Large intestine (tissue), 3 donors: ENCODE data around the gene FZD10. TPM values are rescaled to one million over a fixed set of nuclear protein-coding genes. Genes with fewer than 3 reads are reported as not detected.

Experiments
- DNase-seq, 2 donors: peaks; one replicate each; pipeline versions ENCODE4 v3.0.0 to v3.0.0-alpha.2; 2013
- H3K27ac ChIP-seq: one replicate; pipeline ENCODE4 v1.5.1; 2013; ENCODE audit warnings: low read length
- H3K27me3 ChIP-seq: 2 replicates; pipeline ENCODE4 v1.6.1; 2013; ENCODE audit warnings: low read length; ENCODE audit not compliant: control insufficient read depth, insufficient read depth
- H3K36me3 ChIP-seq: 2 replicates; pipeline ENCODE4 v1.6.1; 2013; ENCODE audit warnings: low read length; ENCODE audit not compliant: control insufficient read depth, insufficient read depth
- H3K4me1 ChIP-seq: one replicate; pipeline ENCODE4 v1.6.1; 2013; ENCODE audit warnings: low read length; ENCODE audit not compliant: control insufficient read depth, insufficient read depth
- H3K4me3 ChIP-seq: one replicate; pipeline ENCODE4 v1.5.1; 2013; ENCODE audit warnings: low read length
- H3K9me3 ChIP-seq: one replicate; pipeline ENCODE4 v1.6.1; 2013; ENCODE audit warnings: mild to moderate bottlenecking, low read depth, low read length, moderate library complexity; ENCODE audit not compliant: control insufficient read depth
- WGBS: methylation state at CpG from one replicate; pipeline ENCODE4 v1.1.5; 2013; ENCODE audit warnings: low lambda C conversion rate; ENCODE audit not compliant: insufficient coverage; 5-methylcytosine and 5-hydroxymethylcytosine counted together
- polyA plus RNA-seq: library from polyadenylated mRNA; unstranded; fragments of 120-200 nt; gene quantifications from one replicate; pipeline ENCODE4 v1.2.1, GENCODE V29; 2013

FZD10 gene
- polyA plus RNA-seq, 1 donor: 1.2 TPM

GRCh38 chr12:130141901-130142683 is 20.2 kb upstream of the FZD10 start:
- WGBS: no CpG with 5 or more reads among the region's 18 CpGs
- Histone ChIP-seq H3K4me3 (no peak overlapping the region), H3K27me3 (no peaks in the 10 kb centered on the region), H3K36me3 (no peaks in the 10 kb centered on the region), H3K4me1 (no peaks in the 10 kb centered on the region), H3K27ac (no peak overlapping the region), H3K9me3 (no peaks in the 10 kb centered on the region)
- no peak for DNase-seq

- no peak overlapping the region for H3K27ac ChIP-seq
- no peaks in the 10 kb centered on the region for H3K27me3 ChIP-seq
- no peaks in the 10 kb centered on the region for H3K9me3 ChIP-seq
- no peak overlapping the region for H3K4me3 ChIP-seq
- no peaks in the 10 kb centered on the region for H3K36me3 ChIP-seq
- DNase-seq: no peak
- no peaks in the 10 kb centered on the region for H3K4me1 ChIP-seq
- no CpG with 5 or more reads among the region's 14 CpGs for WGBS
Observed at GRCh38 chr12:130142736-130143135, 19.5 kb upstream of the FZD10 start.

GRCh38 chr12:130143136-130143535 is 19.1 kb upstream of the FZD10 start:
- WGBS: no CpG with 5 or more reads among the region's 9 CpGs
- Histone ChIP-seq H3K4me3 (no peak overlapping the region), H3K4me1 (no peaks in the 10 kb centered on the region), H3K36me3 (no peaks in the 10 kb centered on the region), H3K9me3 (no peaks in the 10 kb centered on the region), H3K27me3 (no peaks in the 10 kb centered on the region), H3K27ac (no peak overlapping the region)
- DNase-seq: no peak

GRCh38 chr12:130144256-130144655 is 18.0 kb upstream of the FZD10 start:
- no peaks in the 10 kb centered on the region for H3K4me1 ChIP-seq
- WGBS: 60% methylated on average over 1 of the region's 10 CpGs

GRCh38 chr12:130145731-130146130 is 16.5 kb upstream of the FZD10 start:
- DNase-seq: no peak
- Histone ChIP-seq H3K4me3 (no peak overlapping the region), H3K27ac (no peak overlapping the region), H3K27me3 (no peaks in the 10 kb centered on the region), H3K36me3 (no peaks in the 10 kb centered on the region), H3K4me1 (no peaks in the 10 kb centered on the region), H3K9me3 (no peaks in the 10 kb centered on the region)
- 90% methylated on average over 2 of the region's 13 CpGs for WGBS

More at GRCh38 chr12:130144256-130144655, 18.0 kb upstream of the FZD10 start:
- Histone ChIP-seq H3K27ac (no peak overlapping the region), H3K27me3 (no peaks in the 10 kb centered on the region), H3K4me3 (no peak overlapping the region), H3K36me3 (no peaks in the 10 kb centered on the region), H3K9me3 (no peaks in the 10 kb centered on the region)
- DNase-seq: no peak

- Histone ChIP-seq H3K27me3 (no peaks in the 10 kb centered on the region), H3K4me1 (no peaks in the 10 kb centered on the region), H3K9me3 (no peaks in the 10 kb centered on the region), H3K27ac (no peak overlapping the region), H3K4me3 (no peak overlapping the region), H3K36me3 (no peaks in the 10 kb centered on the region)
- no peak for DNase-seq
- 100% methylated on average over 1 of the region's 10 CpGs for WGBS
Observed at GRCh38 chr12:130146176-130146931, 15.9 kb upstream of the FZD10 start.

GRCh38 chr12:130147875-130148596 is 14.2 kb upstream of the FZD10 start:
- Histone ChIP-seq H3K36me3 (no peaks in the 10 kb centered on the region), H3K9me3 (no peaks in the 10 kb centered on the region), H3K27me3 (no peaks in the 10 kb centered on the region), H3K4me3 (no peak overlapping the region), H3K4me1 (no peaks in the 10 kb centered on the region), H3K27ac (no peak overlapping the region)
- DNase-seq: no peak
- WGBS: no CpG with 5 or more reads among the region's 8 CpGs

GRCh38 chr12:130151846-130152245 is 10.4 kb upstream of the FZD10 start:
- WGBS: no CpG with 5 or more reads among the region's 9 CpGs
- Histone ChIP-seq H3K9me3 (no peaks in the 10 kb centered on the region), H3K27ac (no peak overlapping the region), H3K36me3 (no peaks in the 10 kb centered on the region), H3K4me3 (no peak overlapping the region), H3K27me3 (peaks cover 19% of the 10 kb centered on the region), H3K4me1 (no peaks in the 10 kb centered on the region)
- DNase-seq: no peak

- Histone ChIP-seq H3K4me1 (no peaks in the 10 kb centered on the region), H3K4me3 (no peak overlapping the region), H3K27me3 (peaks cover 25% of the 10 kb centered on the region), H3K9me3 (no peaks in the 10 kb centered on the region), H3K27ac (no peak overlapping the region), H3K36me3 (no peaks in the 10 kb centered on the region)
- WGBS: 90% methylated on average over 2 of the region's 12 CpGs
- no peak for DNase-seq
Observed at GRCh38 chr12:130152386-130152785, 9.9 kb upstream of the FZD10 start.

GRCh38 chr12:130153803-130154202 is 8.5 kb upstream of the FZD10 start:
- H3K27ac ChIP-seq: no peak overlapping the region
- H3K36me3 ChIP-seq: no peaks in the 10 kb centered on the region
- H3K27me3 ChIP-seq: peaks cover 35% of the 10 kb centered on the region
- WGBS: 100% methylated on average over 1 of the region's 7 CpGs
- H3K9me3 ChIP-seq: no peaks in the 10 kb centered on the region
- H3K4me1 ChIP-seq: no peaks in the 10 kb centered on the region
- DNase-seq: no peak
- H3K4me3 ChIP-seq: no peak overlapping the region
